GM12878 (cell line): Measurements from ENCODE around the gene NCF2. TPM values are rescaled to one million over a fixed set of nuclear protein-coding genes. Genes with fewer than 3 reads are reported as not detected.

ENCODE experiments used
- ATF7 ChIP-seq: fragments of 450-650 bp; IDR thresholded peaks from 2 replicates; pipeline ENCODE4 v1.6.1; 2016; ENCODE audit warnings: low read depth, mild to moderate bottlenecking
- ETV6 ChIP-seq, 2 experiments: fragments of 450-650 bp in 1 of 2; IDR thresholded peaks in 1 of 2; conservative IDR thresholded peaks in 1 of 2; 2 replicates each; pipeline ENCODE4 v1.6.1; 2014; ENCODE audit warnings: antibody characterized with exemption in 1 of 2, borderline replicate concordance in 1 of 2, low read depth in 1 of 2, mild to moderate bottlenecking in 1 of 2, moderate library complexity in 1 of 2
- EZH2 ChIP-seq: IDR thresholded peaks from 2 replicates; pipeline ENCODE4 v1.6.1; 2012; ENCODE audit warnings: low read depth, mild to moderate bottlenecking, control low read depth, inconsistent platforms, low read length, borderline replicate concordance; ENCODE audit not compliant: control insufficient read depth
- IKZF1 ChIP-seq: fragments of 450-650 bp; conservative IDR thresholded peaks from 2 replicates; pipeline ENCODE4 v1.6.1; 2017; ENCODE audit warnings: antibody characterized with exemption, mild to moderate bottlenecking
- MEF2A ChIP-seq: IDR thresholded peaks from 2 replicates; pipeline ENCODE4 v1.6.1; 2011; ENCODE audit warnings: low read depth, mild to moderate bottlenecking, low read length, moderate library complexity; ENCODE audit not compliant: insufficient read depth
- NFXL1 ChIP-seq: fragments of 450-650 bp; IDR thresholded peaks from 2 replicates; pipeline ENCODE4 v1.6.1; 2017; ENCODE audit warnings: antibody characterized with exemption, mild to moderate bottlenecking, borderline replicate concordance
- RUNX3 ChIP-seq: IDR thresholded peaks from 2 replicates; pipeline ENCODE4 v1.6.1; 2012; ENCODE audit warnings: low read length, inconsistent platforms
- SMARCA5 ChIP-seq: fragments of 450-650 bp; IDR thresholded peaks from 2 replicates; pipeline ENCODE4 v1.6.1; 2017; ENCODE audit warnings: mild to moderate bottlenecking
- SP1 ChIP-seq: IDR thresholded peaks from one replicate; pipeline ENCODE4 v1.6.1; 2011; ENCODE audit warnings: low read depth, low read length
- SRF ChIP-seq, 2 experiments: IDR thresholded peaks; 2 replicates each; pipeline ENCODE4 v1.6.1; 2011; ENCODE audit warnings: low read depth in 2 of 2, low read length in 2 of 2, mild to moderate bottlenecking in 1 of 2, moderate library complexity in 1 of 2
- TCF12 ChIP-seq: IDR thresholded peaks from 2 replicates; pipeline ENCODE4 v1.6.1; 2011; ENCODE audit warnings: low read depth, mild to moderate bottlenecking, low read length
- ZNF217 ChIP-seq: fragments of 450-650 bp; IDR thresholded peaks from 2 replicates; pipeline ENCODE4 v1.6.1; 2017; ENCODE audit warnings: antibody characterized with exemption, mild to moderate bottlenecking
- ZNF24 ChIP-seq: fragments of 450-650 bp; IDR thresholded peaks from 2 replicates; pipeline ENCODE4 v1.6.1; 2017; ENCODE audit warnings: antibody characterized with exemption, mild to moderate bottlenecking
- polyA plus RNA-seq, 11 experiments: library from polyadenylated mRNA; depleted of rRNA in 4 of 11; unstranded in 6 of 11; stranded (reverse) in 5 of 11; fragments of >200 nt; fragmentation: Nextera tagmentation in 4 of 11; fragmentation: Illumina TruSeq in 1 of 11; extraction: Ambion mirVana in 4 of 11; extraction: Trizol in 1 of 11; gene quantifications; 1 replicate in 1 of 11; 2 replicates in 10 of 11; pipeline versions ENCODE4 v1.2.1 to v1.2.3, GENCODE V29; 2011 to 2016; ENCODE audit warnings: inconsistent platforms in 2 of 11, missing spikeins in 2 of 11, low read depth in 1 of 11
- total RNA-seq, 4 experiments: library from RNA; depleted of rRNA in 3 of 4; stranded (reverse); fragments of >200 nt in 3 of 4; fragmentation: Illumina TruSeq in 1 of 4; extraction: Trizol in 1 of 4; gene quantifications; 2 replicates each; pipeline versions ENCODE4 v1.2.1 to v1.2.3, GENCODE V29; 2013 to 2021
- TF ChIP-seq, protein P1 (sequence below): IDR thresholded peaks from 2 replicates; pipeline ENCODE4 v1.6.1; 2012; ENCODE audit warnings: improper control_type of control experiment, low read depth, low read length; ENCODE audit not compliant: insufficient replicate concordance
- TF ChIP-seq, protein P2 (sequence below): fragments of 450-650 bp; IDR thresholded peaks from 2 replicates; pipeline ENCODE4 v1.6.1; 2016; ENCODE audit warnings: mild to moderate bottlenecking
- TF ChIP-seq, protein P3 (sequence below): fragments of 450-650 bp; IDR thresholded peaks from 2 replicates; pipeline ENCODE4 v1.6.1; 2017; ENCODE audit warnings: mild to moderate bottlenecking, low read depth, inconsistent platforms; ENCODE audit not compliant: poor library complexity, severe bottlenecking

Gene NCF2
- total and polyA plus RNA-seq, 10 of the 15 experiments (the other 5 are each of a cell fraction or from before 2014, with no cell fraction given), result 31.4 to 256 (median 77.1) TPM

DNA sequence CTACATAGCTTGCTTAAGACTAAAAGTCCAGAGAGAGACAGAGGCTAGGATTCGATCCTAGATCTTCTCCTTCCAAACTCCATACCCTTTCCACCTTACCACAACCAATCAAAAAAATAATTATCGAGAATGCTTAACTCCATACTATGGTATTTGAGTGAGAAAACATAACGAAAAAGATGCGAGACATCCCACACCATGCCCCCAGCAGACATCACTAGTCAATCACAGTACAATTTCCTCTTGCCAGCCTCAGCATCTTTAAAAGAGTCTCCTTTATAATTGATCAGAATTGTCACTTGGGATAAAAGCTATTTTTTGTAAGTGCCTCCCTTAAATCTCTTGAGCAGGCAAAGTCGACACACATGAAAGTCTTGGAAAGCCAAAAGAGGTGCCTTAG, 875 bp downstream of the NCF2 start (continued):
- TF ChIP-seq, protein P1, sequence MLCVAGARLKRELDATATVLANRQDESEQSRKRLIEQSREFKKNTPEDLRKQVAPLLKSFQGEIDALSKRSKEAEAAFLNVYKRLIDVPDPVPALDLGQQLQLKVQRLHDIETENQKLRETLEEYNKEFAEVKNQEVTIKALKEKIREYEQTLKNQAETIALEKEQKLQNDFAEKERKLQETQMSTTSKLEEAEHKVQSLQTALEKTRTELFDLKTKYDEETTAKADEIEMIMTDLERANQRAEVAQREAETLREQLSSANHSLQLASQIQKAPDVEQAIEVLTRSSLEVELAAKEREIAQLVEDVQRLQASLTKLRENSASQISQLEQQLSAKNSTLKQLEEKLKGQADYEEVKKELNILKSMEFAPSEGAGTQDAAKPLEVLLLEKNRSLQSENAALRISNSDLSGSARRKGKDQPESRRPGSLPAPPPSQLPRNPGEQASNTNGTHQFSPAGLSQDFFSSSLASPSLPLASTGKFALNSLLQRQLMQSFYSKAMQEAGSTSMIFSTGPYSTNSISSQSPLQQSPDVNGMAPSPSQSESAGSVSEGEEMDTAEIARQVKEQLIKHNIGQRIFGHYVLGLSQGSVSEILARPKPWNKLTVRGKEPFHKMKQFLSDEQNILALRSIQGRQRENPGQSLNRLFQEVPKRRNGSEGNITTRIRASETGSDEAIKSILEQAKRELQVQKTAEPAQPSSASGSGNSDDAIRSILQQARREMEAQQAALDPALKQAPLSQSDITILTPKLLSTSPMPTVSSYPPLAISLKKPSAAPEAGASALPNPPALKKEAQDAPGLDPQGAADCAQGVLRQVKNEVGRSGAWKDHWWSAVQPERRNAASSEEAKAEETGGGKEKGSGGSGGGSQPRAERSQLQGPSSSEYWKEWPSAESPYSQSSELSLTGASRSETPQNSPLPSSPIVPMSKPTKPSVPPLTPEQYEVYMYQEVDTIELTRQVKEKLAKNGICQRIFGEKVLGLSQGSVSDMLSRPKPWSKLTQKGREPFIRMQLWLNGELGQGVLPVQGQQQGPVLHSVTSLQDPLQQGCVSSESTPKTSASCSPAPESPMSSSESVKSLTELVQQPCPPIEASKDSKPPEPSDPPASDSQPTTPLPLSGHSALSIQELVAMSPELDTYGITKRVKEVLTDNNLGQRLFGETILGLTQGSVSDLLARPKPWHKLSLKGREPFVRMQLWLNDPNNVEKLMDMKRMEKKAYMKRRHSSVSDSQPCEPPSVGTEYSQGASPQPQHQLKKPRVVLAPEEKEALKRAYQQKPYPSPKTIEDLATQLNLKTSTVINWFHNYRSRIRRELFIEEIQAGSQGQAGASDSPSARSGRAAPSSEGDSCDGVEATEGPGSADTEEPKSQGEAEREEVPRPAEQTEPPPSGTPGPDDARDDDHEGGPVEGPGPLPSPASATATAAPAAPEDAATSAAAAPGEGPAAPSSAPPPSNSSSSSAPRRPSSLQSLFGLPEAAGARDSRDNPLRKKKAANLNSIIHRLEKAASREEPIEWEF, result peak; percentile 33
- no peak for TF ChIP-seq EZH2
- TF ChIP-seq IKZF1, result no peak
- TF ChIP-seq NFXL1, result no peak
- TF ChIP-seq ETV6 (conservative IDR thresholded peaks at IDR 0.05 in 1 of 2, IDR thresholded peaks at IDR 0.05 in 1 of 2; ENCODE audit: borderline replicate concordance in 1 of 2, low read depth in 1 of 2), result peak in 1 of 2 experiments; percentile 13; a peak in 1 of 4 replicates
- TF ChIP-seq SMARCA5, result no peak
- TF ChIP-seq ZNF217, result peak; percentile 58; the same call in 1 of the 2 replicates
- 0 out of 2 replicates have a peak, but pooled peaks have one; percentile 23 for TF ChIP-seq RUNX3
- TF ChIP-seq, protein P2, sequence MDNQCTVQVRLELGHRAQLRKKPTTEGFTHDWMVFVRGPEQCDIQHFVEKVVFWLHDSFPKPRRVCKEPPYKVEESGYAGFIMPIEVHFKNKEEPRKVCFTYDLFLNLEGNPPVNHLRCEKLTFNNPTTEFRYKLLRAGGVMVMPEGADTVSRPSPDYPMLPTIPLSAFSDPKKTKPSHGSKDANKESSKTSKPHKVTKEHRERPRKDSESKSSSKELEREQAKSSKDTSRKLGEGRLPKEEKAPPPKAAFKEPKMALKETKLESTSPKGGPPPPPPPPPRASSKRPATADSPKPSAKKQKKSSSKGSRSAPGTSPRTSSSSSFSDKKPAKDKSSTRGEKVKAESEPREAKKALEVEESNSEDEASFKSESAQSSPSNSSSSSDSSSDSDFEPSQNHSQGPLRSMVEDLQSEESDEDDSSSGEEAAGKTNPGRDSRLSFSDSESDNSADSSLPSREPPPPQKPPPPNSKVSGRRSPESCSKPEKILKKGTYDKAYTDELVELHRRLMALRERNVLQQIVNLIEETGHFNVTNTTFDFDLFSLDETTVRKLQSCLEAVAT, result peak; percentile 100
- no peak for TF ChIP-seq ATF7
- TF ChIP-seq SRF (IDR thresholded peaks at IDR 0.05; ENCODE audit: low read depth in 2 of 2, low read length in 2 of 2), result peak in 1 of 2 experiments; percentile 77; a peak in 2 of 4 replicates
- TF ChIP-seq, protein P3, sequence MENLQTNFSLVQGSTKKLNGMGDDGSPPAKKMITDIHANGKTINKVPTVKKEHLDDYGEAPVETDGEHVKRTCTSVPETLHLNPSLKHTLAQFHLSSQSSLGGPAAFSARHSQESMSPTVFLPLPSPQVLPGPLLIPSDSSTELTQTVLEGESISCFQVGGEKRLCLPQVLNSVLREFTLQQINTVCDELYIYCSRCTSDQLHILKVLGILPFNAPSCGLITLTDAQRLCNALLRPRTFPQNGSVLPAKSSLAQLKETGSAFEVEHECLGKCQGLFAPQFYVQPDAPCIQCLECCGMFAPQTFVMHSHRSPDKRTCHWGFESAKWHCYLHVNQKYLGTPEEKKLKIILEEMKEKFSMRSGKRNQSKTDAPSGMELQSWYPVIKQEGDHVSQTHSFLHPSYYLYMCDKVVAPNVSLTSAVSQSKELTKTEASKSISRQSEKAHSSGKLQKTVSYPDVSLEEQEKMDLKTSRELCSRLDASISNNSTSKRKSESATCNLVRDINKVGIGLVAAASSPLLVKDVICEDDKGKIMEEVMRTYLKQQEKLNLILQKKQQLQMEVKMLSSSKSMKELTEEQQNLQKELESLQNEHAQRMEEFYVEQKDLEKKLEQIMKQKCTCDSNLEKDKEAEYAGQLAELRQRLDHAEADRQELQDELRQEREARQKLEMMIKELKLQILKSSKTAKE, result peak; percentile 17
- TF ChIP-seq SP1, result no peak
- TF ChIP-seq TCF12, result no peak
- no peak for TF ChIP-seq MEF2A
- TF ChIP-seq ZNF24, result no peak
